ENCODE data around the gene DIAPH1. TPM values are rescaled to one million over a fixed set of nuclear protein-coding genes. Genes with fewer than 3 reads are reported as not detected.
A peak's percentile ranks its signal among the peaks of the same experiment; 100 is the strongest.

Gene DIAPH1
- total RNA-seq (100 to 1,000 TPM; 190 to 271 (median 211) TPM), total RNA-seq (135 to 391 (median 258) reads per million in 29 experiments)
- 185 TPM for total RNA-seq (2013)

GRCh38 chr5:141618804-141619554 is at the start of gene DIAPH1:
Gene DIAPH1, minus strand, starts transcription at chr5:141619000. Its CDS starts 86 bp downstream, at chr5:141618914.
- 2% methylated on average over 40 of the region's 70 CpGs for WGBS (ENCODE audit: insufficient coverage)
- peaks cover 3 to 31% of the 10 kb centered on the region in 2 donors for H3K36me3 ChIP-seq (ENCODE audit: control insufficient read depth in 2 of 2, extremely low read depth in 1 of 2, insufficient read depth in 1 of 2, low read length in 1 of 2)
- H3K4me3 ChIP-seq (ENCODE audit: control insufficient read depth in 1 of 2, extremely low read depth in 1 of 2, low read length in 1 of 2) = peak within 1 kb of the TSS; percentile 94 to 97
- H3K4me1 ChIP-seq (ENCODE audit: control insufficient read depth in 1 of 2, extremely low read depth in 1 of 2, insufficient read depth in 2 of 2, low read length in 2 of 2) = peaks cover 29 to 39% of the 10 kb centered on the region in 2 experiments
- peak; percentile 94 to 99 (median 97) for DNase-seq
- POLR2A ChIA-PET = interaction anchor here (0.6 to 2.6 kb wide), 8 partner anchors 11 to 63 kb away, joined by 3 to 12 read pairs (median 4); partner anchors contain the start of gene RELL2 (in 1 of the 2)
- H3K27me3 Mint-ChIP-seq = no peaks in the 10 kb centered on the region
- peak within 1 kb of the TSS; percentile 86 for H3K27ac ChIP-seq (ENCODE audit: low read length)
- ATAC-seq (replicated peaks in 1 of 4) = peak; percentile 92 to 94 (median 93)
- H3K27ac Mint-ChIP-seq = peak within 1 kb of the TSS; percentile 96 to 97
- H3K27me3 ChIP-seq (replicated peaks in 1 of 2; ENCODE audit: control insufficient read depth in 2 of 2, extremely low read depth in 1 of 2, insufficient read depth in 2 of 2, low read length in 1 of 2) = no peaks in the 10 kb centered on the region
- CTCF ChIA-PET = interaction anchor here (0.6 to 14.5 kb wide), 21 partner anchors 11 to 304 kb away, joined by 3 to 514 read pairs (median 6); partner anchors contain the start of genes HDAC3 (in 2 of the 2), RELL2 (in 2 of the 2), DELE1 (in 1 of the 2) and FCHSD1 (in 1 of the 2)
- no peaks in the 10 kb centered on the region for H3K9me3 Mint-ChIP-seq
- peaks cover 34% of the 10 kb centered on the region for H3K36me3 Mint-ChIP-seq
- no peaks in the 10 kb centered on the region for H3K9me3 ChIP-seq
- peaks cover 49 to 61% (median 59%) of the 10 kb centered on the region in 3 donors for H3K4me1 Mint-ChIP-seq
- H3K4me3 Mint-ChIP-seq = peak within 1 kb of the TSS; percentile 94 to 99 (median 98)

- ChIA-PET POLR2A (interaction anchor here in 1 of 2 donors (1.1 kb wide), 1 partner anchor 15 kb away, joined by 5 read pairs; the partner anchor contains the start of gene FCHSD1), CTCF (interaction anchor here (0.5 to 1.2 kb wide), 3 partner anchors 213 to 302 kb away, joined by 3 to 9 read pairs (median 3); no protein-coding TSS in a partner anchor)
- Histone ChIP-seq H3K27me3 (replicated peaks in 1 of 2; ENCODE audit: control insufficient read depth in 2 of 2, extremely low read depth in 1 of 2, insufficient read depth in 2 of 2, low read length in 1 of 2) (no peaks in the 10 kb centered on the region), H3K9me3 (no peaks in the 10 kb centered on the region), H3K4me1 (ENCODE audit: control insufficient read depth in 1 of 2, extremely low read depth in 1 of 2, insufficient read depth in 2 of 2, low read length in 2 of 2) (peaks cover 0 to 5% of the 10 kb centered on the region in 2 experiments), H3K4me3 (ENCODE audit: control insufficient read depth in 1 of 2, extremely low read depth in 1 of 2, low read length in 1 of 2) (no peak overlapping the region), H3K36me3 (ENCODE audit: control insufficient read depth in 2 of 2, extremely low read depth in 1 of 2, insufficient read depth in 1 of 2, low read length in 1 of 2) (no peaks in the 10 kb centered on the region), H3K27ac (ENCODE audit: low read length) (no peak overlapping the region)
- Mint-ChIP-seq H3K27ac (peak overlapping the region in 1 of 2 donors; percentile 17), H3K9me3 (no peaks in the 10 kb centered on the region), H3K36me3 (no peaks in the 10 kb centered on the region), H3K4me1 (peaks cover 5% of the 10 kb centered on the region in 3 donors), H3K4me3 (no peak overlapping the region), H3K27me3 (no peaks in the 10 kb centered on the region)
- ATAC-seq (replicated peaks in 1 of 4) (no peak), DNase-seq (no peak)
- WGBS (ENCODE audit: insufficient coverage) = 90% methylated on average over 11 of the region's 18 CpGs
Observed at GRCh38 chr5:141665995-141666940, 47.5 kb upstream of the DIAPH1 start.

GRCh38 chr5:141664733-141665461 is 46.1 kb upstream of the DIAPH1 start:
- Mint-ChIP-seq H3K36me3 (no peaks in the 10 kb centered on the region), H3K4me3 (no peak overlapping the region), H3K4me1 (peaks cover 5% of the 10 kb centered on the region in 3 donors), H3K27me3 (no peaks in the 10 kb centered on the region), H3K27ac (peak overlapping the region in 1 of 2 donors; percentile 28), H3K9me3 (no peaks in the 10 kb centered on the region)
- peaks cover 0 to 5% of the 10 kb centered on the region in 2 experiments for H3K4me1 ChIP-seq (ENCODE audit: control insufficient read depth in 1 of 2, extremely low read depth in 1 of 2, insufficient read depth in 2 of 2, low read length in 2 of 2)
- 41% methylated on average over 8 of the region's 13 CpGs for WGBS (ENCODE audit: insufficient coverage)
- no peak overlapping the region for H3K27ac ChIP-seq (ENCODE audit: low read length)
- ATAC-seq (replicated peaks in 1 of 4) = peak; percentile 73 to 88 (median 83)
- CTCF ChIA-PET = interaction anchor here (0.6 to 1.8 kb wide), 12 partner anchors 11 to 553 kb away, joined by 3 to 9 read pairs (median 3); partner anchors contain the start of genes FCHSD1 (in 1 of the 2) and PCDH1 (in 1 of the 2)
- H3K36me3 ChIP-seq (ENCODE audit: control insufficient read depth in 2 of 2, extremely low read depth in 1 of 2, insufficient read depth in 1 of 2, low read length in 1 of 2) = no peaks in the 10 kb centered on the region
- H3K9me3 ChIP-seq = no peaks in the 10 kb centered on the region
- no peak overlapping the region for H3K4me3 ChIP-seq (ENCODE audit: control insufficient read depth in 1 of 2, extremely low read depth in 1 of 2, low read length in 1 of 2)
- POLR2A ChIA-PET = interaction anchor here in 1 of 2 donors (0.6 kb wide), 1 partner anchor 1199 kb away, joined by 3 read pairs; no protein-coding TSS in a partner anchor
- no peaks in the 10 kb centered on the region for H3K27me3 ChIP-seq (replicated peaks in 1 of 2; ENCODE audit: control insufficient read depth in 2 of 2, extremely low read depth in 1 of 2, insufficient read depth in 2 of 2, low read length in 1 of 2)
- DNase-seq = peak; percentile 19 to 83 (median 61)

DNA sequence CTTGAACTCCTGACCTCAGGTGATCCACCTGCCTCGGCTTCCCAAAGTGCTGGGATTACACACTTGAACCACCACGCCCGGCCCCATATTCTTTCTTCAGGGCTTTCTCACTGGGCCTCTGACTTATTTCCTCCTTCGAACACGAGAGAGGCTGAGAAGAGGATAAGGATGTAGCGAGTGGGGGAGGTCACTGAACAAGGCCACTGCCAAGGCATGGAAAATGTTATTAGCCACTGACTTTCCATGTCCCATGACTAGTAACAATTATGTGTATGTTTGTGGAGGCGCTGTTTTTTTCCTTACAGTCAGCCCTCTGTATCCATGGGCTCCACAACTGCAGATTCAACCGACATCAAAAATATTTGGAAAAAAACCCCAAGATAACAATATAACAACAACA is 44.7 kb upstream of the DIAPH1 start:
- H3K4me3 ChIP-seq (ENCODE audit: control insufficient read depth in 1 of 2, extremely low read depth in 1 of 2, low read length in 1 of 2) = no peak overlapping the region
- no peak for ATAC-seq (replicated peaks in 1 of 4)
- WGBS (ENCODE audit: insufficient coverage) = 90% methylated on average over 3 of the region's 8 CpGs
- no peak for DNase-seq
- no peaks in the 10 kb centered on the region for H3K36me3 ChIP-seq (ENCODE audit: control insufficient read depth in 2 of 2, extremely low read depth in 1 of 2, insufficient read depth in 1 of 2, low read length in 1 of 2)
- no peaks in the 10 kb centered on the region for H3K9me3 ChIP-seq
- CTCF ChIA-PET = interaction anchor here (0.6 to 1.6 kb wide), 5 partner anchors 29 to 642 kb away, joined by 3 to 5 read pairs (median 4); partner anchors contain the start of gene PCDH1 (in 1 of the 2)
- H3K9me3 Mint-ChIP-seq = no peaks in the 10 kb centered on the region
- H3K27ac ChIP-seq (ENCODE audit: low read length) = no peak overlapping the region
- H3K27me3 Mint-ChIP-seq = no peaks in the 10 kb centered on the region
- H3K27me3 ChIP-seq (replicated peaks in 1 of 2; ENCODE audit: control insufficient read depth in 2 of 2, extremely low read depth in 1 of 2, insufficient read depth in 2 of 2, low read length in 1 of 2) = no peaks in the 10 kb centered on the region
- H3K27ac Mint-ChIP-seq = no peak overlapping the region
- H3K4me1 ChIP-seq (ENCODE audit: control insufficient read depth in 1 of 2, extremely low read depth in 1 of 2, insufficient read depth in 2 of 2, low read length in 2 of 2) = peaks cover 0 to 5% of the 10 kb centered on the region in 2 experiments
- POLR2A ChIA-PET = no interaction called here
- H3K36me3 Mint-ChIP-seq = no peaks in the 10 kb centered on the region
- no peak overlapping the region for H3K4me3 Mint-ChIP-seq
- H3K4me1 Mint-ChIP-seq = peaks cover 5% of the 10 kb centered on the region in 3 donors

DNA sequence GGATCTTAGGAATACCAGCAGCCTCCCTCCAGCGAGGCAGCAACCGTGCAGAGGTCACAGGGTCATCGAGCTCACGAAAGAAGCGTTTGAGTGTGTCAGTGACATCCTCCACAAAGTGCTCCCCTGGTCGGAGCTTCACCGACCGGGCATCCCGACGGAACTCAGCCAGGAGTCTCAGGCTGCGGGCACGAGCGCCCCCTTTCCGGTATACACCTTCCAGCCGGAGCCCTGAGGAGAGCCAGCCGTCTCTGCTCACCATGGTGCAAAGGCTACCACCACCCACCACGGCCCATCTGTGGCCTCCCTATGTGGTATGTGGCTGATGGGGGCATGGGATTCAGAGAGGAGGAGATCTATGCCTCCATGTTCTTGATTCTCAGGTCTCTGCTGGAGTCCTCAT is 43.2 kb upstream of the DIAPH1 start:
- Mint-ChIP-seq H3K27ac (no peak overlapping the region), H3K9me3 (no peaks in the 10 kb centered on the region), H3K4me3 (no peak overlapping the region), H3K36me3 (peaks cover 6% of the 10 kb centered on the region), H3K4me1 (peaks cover 5% of the 10 kb centered on the region in 3 donors), H3K27me3 (peaks cover 0 to 3% of the 10 kb centered on the region in 2 donors)
- H3K4me3 ChIP-seq (ENCODE audit: control insufficient read depth in 1 of 2, extremely low read depth in 1 of 2, low read length in 1 of 2) = no peak overlapping the region
- ChIA-PET CTCF (no interaction called here), POLR2A (no interaction called here)
- H3K36me3 ChIP-seq (ENCODE audit: control insufficient read depth in 2 of 2, extremely low read depth in 1 of 2, insufficient read depth in 1 of 2, low read length in 1 of 2) = no peaks in the 10 kb centered on the region
- peaks cover 0 to 5% of the 10 kb centered on the region in 2 experiments for H3K4me1 ChIP-seq (ENCODE audit: control insufficient read depth in 1 of 2, extremely low read depth in 1 of 2, insufficient read depth in 2 of 2, low read length in 2 of 2)
- DNase-seq (no peak), ATAC-seq (replicated peaks in 1 of 4) (no peak)
- 92% methylated on average over 13 of the region's 17 CpGs for WGBS (ENCODE audit: insufficient coverage)
- no peak overlapping the region for H3K27ac ChIP-seq (ENCODE audit: low read length)
- no peaks in the 10 kb centered on the region for H3K27me3 ChIP-seq (replicated peaks in 1 of 2; ENCODE audit: control insufficient read depth in 2 of 2, extremely low read depth in 1 of 2, insufficient read depth in 2 of 2, low read length in 1 of 2)
- no peaks in the 10 kb centered on the region for H3K9me3 ChIP-seq

All from T-cell (primary cell).